ENCODE measurements around the gene COBL.

COBL gene

GRCh38 chr7:51150193-51150592 is 166.4 kb downstream of the COBL start:
- FAIRE-seq, result peak; percentile 5
- no peak for DNase-seq (ENCODE audit: low spot score)

- FAIRE-seq (no peak), DNase-seq (ENCODE audit: low spot score) (no peak)
Observed at GRCh38 chr7:51148216-51148615, 168.4 kb downstream of the COBL start.

GRCh38 chr7:51146816-51147586 is 169.6 kb downstream of the COBL start:
- DNase-seq (ENCODE audit: low spot score) (no peak), FAIRE-seq (no peak)

DNA sequence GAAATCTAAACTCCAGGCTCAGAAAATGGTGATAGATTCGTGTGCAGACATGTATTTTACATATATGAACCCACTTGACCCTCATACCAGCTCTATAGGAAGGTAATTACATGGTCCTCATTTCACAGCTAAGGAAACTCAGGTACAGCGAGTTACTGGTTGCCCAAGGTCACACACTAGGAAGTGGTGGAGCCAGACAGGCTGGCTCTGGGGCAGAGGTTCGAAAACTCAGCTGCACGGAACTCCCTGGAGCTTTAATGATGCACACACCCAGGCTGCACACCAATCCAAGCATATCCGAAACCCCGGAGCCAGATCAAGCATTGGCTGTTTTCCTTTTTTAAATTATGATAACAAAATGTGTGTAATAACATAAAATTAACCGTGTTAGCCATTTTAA is 172.4 kb downstream of the COBL start:
- DNase-seq (ENCODE audit: low spot score), result no peak
- FAIRE-seq, result no peak

- FAIRE-seq (peak; percentile 67), DNase-seq (ENCODE audit: low spot score) (no peak)
Observed at GRCh38 chr7:51142741-51143385, 173.7 kb downstream of the COBL start.

- peak; percentile 54 for DNase-seq (ENCODE audit: low spot score)
- no peak for FAIRE-seq
Observed at GRCh38 chr7:51141451-51142003, 175.1 kb downstream of the COBL start.

- FAIRE-seq (peak; percentile 73), DNase-seq (ENCODE audit: low spot score) (no peak)
Observed at GRCh38 chr7:51140199-51141164, 176.1 kb downstream of the COBL start.

- FAIRE-seq (no peak), DNase-seq (ENCODE audit: low spot score) (peak; percentile 23)
Observed at GRCh38 chr7:51139796-51140195, 176.8 kb downstream of the COBL start.

DNA sequence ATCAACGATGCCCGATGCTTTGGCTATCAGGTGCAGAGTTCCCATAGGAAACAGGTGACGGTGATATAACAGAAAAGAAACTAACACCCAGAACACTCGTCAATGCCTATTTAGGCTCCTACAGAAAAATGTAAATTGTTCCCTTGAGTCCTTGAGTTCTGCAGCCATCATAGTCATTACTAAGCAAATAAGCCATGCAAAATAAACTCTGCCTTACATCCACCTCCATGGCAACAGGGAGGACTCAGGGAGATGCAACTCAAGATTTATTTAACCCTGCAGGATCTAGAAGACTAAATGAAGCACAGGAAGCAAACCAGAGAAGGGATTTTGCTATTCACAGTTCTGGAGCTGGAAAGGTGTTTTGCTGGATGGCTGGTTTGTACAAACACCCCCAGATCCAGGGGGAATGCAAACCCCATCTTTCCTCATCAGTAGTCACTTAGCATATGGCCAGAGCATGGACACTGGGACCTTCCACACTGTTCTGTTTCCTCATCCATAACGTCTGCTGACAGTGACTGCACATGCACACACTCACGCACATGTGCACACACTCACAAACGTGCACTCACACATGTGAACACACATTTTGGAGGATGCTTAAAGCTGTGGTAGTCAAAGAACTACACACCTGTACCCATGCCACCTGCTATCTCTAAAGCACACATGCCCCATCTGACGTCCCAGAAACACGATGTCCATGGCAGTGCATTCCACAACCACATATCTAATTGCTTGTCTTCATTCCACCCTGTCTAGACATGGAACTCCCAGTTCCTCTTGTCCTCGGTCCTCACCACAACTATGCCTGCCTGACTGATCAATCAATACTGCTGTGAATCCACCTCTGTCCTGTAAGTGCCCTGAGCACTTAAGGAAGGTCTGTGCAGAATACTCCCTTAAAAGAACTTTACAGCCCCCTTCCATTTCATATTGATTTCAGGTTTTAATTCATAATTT is 178.2 kb downstream of the COBL start:
- FAIRE-seq, result peak; percentile 98
- DNase-seq (ENCODE audit: low spot score), result no peak

GRCh38 chr7:51135576-51135975 is 181.0 kb downstream of the COBL start:
- DNase-seq (ENCODE audit: low spot score) (no peak), FAIRE-seq (no peak)

DNA sequence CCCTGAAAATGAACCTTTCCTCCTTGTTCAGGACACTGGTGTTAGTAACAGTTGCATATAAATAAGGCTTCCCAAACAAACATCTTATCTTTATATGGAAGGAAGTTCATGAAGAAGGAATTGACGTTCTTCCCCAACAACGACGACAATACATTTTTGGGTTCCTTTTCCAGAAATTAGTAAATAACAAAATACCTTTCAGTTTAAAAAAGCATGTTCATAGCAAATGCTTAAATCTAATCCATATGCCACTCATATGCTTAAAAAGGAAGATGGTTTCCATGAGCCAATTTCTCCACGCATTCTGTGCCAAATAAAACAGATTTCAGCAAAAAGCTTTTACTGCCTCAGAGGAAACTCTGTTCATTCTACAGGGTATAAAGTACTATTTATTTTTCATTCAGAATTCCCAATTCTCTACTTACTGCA is 182.6 kb downstream of the COBL start:
- FAIRE-seq, result no peak
- DNase-seq (ENCODE audit: low spot score), result no peak

DNA sequence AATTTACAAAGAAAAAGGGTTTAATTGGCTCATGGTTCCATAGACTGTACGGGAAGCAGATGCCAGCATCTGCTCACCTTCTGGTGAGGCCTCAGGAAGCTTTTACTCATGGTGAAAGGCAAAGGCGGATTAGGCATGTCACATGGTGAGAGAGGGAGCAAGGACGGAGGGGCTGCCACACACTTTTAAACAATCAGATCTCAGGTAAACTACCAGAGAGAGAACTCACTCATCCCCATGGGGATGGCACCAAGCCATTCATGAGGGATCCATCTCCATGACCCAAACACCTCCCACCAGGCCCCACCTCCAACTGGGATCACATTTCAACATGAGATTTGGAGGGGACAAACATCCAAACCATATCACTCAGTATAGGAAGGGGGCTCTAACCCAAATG is 183.9 kb downstream of the COBL start:
- DNase-seq (ENCODE audit: low spot score), result no peak

DNA sequence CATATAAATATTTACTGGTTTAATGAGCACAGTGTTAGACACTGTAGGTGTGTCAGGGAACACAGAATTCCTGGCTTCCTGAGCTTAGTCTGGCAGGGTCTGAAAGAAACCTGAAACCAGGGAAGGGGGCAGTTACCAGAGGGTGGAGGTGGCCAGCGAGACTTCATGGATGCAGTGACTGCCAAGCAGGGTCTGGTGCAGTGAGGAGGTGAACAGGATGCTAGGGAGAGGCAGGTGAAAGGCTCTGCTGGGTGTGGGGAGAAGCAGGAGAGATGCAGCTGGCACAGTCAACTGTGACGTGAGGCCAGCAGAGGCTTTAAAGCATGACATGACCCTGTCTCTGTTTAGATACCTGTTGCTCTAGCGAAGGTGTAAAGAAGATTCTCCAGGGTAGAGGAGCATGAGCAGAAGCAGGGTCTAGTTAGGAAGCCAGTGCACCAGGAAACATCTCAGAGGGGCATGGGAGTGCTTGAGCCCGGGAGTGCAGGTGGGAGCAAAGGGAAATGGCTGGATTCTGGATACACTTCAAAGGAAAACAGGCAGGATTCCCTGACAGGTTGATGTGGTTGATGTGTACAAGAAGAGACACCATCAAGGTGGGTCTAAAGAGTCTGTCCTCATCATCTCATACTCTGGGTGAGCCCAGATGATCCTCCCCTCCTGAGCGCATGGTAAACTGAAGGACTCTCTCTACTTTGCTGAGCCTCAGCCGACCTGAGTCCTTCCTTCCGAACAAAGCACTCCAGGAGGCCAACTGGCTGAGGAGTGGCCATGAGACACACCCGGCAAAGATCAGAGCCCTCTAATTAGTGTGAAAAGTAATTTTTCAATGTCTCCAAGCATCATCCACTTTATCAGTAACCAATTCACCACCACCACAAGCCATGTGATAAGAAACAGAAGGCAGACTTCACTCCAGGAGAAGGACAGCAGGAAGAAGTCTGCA is 186.8 kb downstream of the COBL start:
- FAIRE-seq (no peak), DNase-seq (ENCODE audit: low spot score) (no peak)

More for the DNA sequence above, 183.9 kb downstream of the COBL start:
- peak; percentile 58 for FAIRE-seq

- FAIRE-seq, result no peak
Observed at GRCh38 chr7:51128545-51129435, 187.8 kb downstream of the COBL start.

DNA sequence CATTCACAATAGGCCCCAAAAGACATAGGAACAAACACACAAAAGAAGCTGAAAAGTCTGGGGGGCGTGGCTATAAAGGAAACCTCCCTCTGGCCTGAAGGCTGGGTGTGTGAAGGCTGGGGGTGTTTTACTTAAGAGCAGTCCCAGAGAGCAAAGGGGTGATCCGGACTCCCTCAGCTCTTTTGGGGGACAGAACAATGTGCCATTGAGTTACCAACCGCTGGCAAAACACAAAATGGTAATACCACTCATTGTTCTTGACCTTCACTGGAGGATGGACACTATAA is 189.0 kb downstream of the COBL start:
- no peak for FAIRE-seq
- DNase-seq (ENCODE audit: low spot score), result no peak

More at GRCh38 chr7:51128545-51129435, 187.8 kb downstream of the COBL start:
- no peak for DNase-seq (ENCODE audit: low spot score)

GRCh38 chr7:51126813-51127617 is 189.6 kb downstream of the COBL start:
- FAIRE-seq, result peak; percentile 66
- no peak for DNase-seq (ENCODE audit: low spot score)

- DNase-seq (ENCODE audit: low spot score), result no peak
- FAIRE-seq, result no peak
Observed at GRCh38 chr7:51126324-51126723, 190.3 kb downstream of the COBL start.
